DLD1 (cell line): ENCODE measurements around the gene AXIN1.
"Not testable (repeated sequence)": the region's sequence is repeated elsewhere in the genome, so short reads cannot be mapped to it uniquely, and the experiment has no call there.

Experiments
- in situ Hi-C: cut with HindIII; loops from 2 replicates; pipeline ENCODE4 v1.10.0; 2017; ENCODE audit warnings: low sequenced_read_pairs

AXIN1 gene, protein sequence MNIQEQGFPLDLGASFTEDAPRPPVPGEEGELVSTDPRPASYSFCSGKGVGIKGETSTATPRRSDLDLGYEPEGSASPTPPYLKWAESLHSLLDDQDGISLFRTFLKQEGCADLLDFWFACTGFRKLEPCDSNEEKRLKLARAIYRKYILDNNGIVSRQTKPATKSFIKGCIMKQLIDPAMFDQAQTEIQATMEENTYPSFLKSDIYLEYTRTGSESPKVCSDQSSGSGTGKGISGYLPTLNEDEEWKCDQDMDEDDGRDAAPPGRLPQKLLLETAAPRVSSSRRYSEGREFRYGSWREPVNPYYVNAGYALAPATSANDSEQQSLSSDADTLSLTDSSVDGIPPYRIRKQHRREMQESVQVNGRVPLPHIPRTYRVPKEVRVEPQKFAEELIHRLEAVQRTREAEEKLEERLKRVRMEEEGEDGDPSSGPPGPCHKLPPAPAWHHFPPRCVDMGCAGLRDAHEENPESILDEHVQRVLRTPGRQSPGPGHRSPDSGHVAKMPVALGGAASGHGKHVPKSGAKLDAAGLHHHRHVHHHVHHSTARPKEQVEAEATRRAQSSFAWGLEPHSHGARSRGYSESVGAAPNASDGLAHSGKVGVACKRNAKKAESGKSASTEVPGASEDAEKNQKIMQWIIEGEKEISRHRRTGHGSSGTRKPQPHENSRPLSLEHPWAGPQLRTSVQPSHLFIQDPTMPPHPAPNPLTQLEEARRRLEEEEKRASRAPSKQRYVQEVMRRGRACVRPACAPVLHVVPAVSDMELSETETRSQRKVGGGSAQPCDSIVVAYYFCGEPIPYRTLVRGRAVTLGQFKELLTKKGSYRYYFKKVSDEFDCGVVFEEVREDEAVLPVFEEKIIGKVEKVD

DNA sequence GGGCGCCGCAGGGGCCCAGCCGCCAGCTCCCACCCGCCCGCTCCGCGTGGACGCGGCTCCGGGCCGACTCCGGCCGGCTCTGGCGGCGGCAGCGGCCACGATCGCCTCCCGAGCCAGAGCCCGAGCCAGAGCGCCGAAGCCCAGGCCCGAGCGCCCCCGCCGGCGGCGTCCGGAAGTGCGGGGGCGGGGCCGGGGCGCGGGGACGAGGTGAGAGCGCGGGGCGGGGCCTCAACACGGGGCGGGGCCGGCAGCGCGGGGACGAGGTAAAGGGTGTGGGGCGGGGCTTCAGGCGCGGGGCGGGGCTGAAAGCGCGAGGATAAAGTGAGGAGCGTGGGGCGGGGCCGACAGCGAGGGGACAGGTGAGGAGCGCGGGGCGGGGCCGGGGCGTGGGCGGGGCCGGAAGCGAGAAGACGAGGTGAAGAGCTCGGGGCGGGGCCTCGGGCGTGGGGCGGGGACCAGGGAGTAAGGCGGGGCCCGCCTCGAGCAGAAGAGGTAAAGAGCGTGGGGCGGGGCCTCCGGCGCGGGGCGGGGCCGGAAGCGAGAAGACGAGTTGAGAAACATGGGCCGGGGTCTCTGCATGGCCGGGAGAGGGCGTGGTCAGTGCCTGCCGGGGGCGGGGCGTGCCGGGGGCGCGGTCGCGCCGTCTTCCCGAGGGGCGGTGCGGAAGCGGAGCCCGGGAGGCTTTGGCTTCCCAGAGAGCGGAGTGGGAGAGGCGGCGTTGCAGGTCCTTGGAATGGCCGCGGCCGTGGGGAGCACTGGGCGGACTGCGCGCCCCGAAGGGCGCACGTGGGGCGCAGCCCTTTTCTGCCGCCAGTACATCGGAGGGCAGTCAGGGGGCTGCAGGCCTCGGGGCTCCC, at the start of gene AXIN1:
AXIN1 (minus strand) TSS at position 177 of the 857 bp plus-strand sequence. CDS start 5,698 bp downstream, outside the sequence.
- in situ Hi-C loops: no loop called here

DNA sequence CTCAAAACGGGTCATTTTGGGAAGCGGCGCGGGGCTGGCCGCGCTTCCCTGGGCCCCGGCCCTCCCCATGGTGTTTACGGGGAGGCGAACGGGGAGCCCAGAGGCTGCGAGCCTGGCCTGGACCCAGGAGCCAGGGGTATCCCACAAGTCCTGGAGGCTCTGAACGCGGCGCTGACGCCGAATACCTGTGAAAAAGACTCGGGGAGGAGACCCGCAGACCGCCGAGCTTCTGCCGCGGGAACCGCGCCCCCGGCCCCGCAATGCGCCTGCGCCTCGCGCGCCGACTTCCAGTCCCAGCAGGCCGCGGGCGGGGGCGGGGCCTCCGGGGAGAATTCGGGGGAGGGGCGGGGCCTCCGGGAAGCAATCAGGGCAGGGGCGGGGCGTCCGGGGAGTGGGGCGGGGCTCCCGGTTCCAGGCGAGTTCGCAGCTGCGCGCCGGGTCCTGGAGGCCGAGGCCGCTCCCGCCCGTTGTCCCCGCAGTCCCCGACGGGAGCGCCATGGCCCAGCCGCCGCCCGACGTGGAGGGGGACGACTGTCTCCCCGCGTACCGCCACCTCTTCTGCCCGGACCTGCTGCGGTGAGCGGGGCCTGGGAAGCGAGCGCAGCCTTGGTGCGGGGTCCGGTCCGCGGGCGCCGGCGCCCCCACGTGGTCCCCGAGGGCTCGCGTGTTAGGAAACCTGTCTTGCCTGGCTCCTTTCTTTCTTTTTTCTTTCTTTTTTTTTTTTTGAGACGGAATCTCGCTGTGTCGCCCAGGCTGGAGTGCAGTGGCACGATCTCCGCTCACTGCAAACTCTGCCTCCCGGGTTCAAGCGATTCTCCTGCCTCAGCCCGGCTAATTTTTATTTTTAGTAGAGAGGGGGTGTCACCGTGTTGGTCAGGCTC, 49.2 kb upstream of the AXIN1 start, which contains the start of gene DECR2:
DECR2 (plus strand) TSS at position 418 of the 881 bp plus-strand sequence; CDS start at position 497, 79 bp downstream.
- in situ Hi-C loops: no loop called here

DNA sequence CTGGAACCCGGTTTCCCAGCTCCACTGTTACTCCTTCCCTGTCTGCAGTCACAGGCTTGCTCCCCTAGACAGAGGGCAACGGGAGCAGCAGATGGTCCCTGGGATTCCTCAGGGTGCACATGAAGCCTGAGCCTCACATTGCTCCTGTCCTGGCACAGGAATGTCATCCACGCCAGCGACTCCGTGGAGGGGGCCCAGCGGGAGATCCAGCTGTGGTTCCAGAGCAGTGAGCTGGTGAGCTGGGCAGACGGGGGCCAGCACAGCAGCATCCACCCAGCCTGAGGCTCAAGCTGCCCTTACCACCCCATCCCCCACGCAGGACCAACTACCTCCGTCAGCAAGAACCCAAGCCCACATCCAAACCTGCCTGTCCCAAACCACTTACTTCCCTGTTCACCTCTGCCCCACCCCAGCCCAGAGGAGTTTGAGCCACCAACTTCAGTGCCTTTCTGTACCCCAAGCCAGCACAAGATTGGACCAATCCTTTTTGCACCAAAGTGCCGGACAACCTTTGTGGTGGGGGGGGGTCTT, 47.6 kb upstream of the AXIN1 start:
- in situ Hi-C loops: no loop called here

GRCh38 chr16:399340-400019, 47.0 kb upstream of the AXIN1 start:
- in situ Hi-C loops: no loop called here

GRCh38 chr16:398561-399339, 46.2 kb upstream of the AXIN1 start:
- in situ Hi-C loops: no loop called here

DNA sequence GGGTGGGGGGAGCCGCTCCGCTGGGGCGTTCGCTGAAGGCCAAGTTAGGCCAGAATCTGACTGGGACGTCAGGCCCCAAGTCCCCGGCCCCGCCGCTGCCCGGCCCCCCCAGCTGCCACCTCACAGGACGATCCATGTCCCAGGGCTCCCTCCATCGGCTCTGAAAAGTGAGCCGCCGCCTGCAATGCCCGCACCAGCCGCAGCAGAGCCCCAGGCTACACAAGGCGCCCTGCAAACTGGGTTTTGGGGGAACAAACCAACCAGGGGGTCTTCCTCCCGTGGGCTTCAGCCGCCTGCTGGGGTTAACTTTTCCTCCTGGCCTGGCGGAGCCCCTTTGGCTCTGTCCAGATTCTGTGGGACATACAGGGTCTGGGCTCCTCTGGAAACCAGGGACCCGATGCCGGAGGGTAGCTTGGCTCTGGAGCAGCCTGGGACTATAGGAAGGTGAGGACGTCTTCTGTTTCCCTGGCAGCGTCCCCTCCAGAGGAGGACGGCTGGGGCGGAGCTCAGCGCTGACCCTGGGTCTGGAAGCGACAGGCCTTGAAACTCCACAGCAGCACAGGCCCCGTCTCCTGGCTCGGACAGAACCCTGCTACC, 45.3 kb upstream of the AXIN1 start:
- in situ Hi-C loops: no loop called here

DNA sequence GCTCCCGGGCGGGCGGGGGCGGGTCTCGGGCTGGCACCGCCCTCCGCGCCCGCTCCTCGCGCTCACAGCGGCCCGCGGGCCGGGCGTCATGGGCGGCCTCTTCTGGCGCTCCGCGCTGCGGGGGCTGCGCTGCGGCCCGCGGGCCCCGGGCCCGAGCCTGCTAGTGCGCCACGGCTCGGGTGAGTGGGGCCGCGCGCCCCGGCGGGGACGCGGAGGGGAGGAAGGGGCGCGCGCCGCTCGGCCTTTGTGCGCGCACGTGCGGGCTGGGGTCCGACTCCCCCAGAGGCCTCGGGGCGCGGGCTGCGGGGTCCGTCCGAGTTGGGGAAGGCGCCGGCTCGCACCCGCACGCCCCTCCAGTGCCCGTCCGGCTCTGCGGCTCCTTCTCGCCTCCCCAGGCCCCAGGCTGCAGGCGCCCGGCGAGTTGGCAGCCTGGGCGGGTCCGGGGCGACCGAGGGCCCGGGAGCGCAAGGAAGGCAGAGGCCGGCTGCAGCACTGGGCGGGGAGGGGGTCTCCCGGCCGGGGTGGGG, 44.7 kb upstream of the AXIN1 start, which contains the start of gene NME4:
NME4 (plus strand) TSS at position 65 of the 527 bp plus-strand sequence; CDS start at position 89, 24 bp downstream.
- in situ Hi-C loops: no loop called here

- in situ Hi-C loops: no loop called here
Measured at GRCh38 chr16:396605-397004, 44.1 kb upstream of the AXIN1 start.

DNA sequence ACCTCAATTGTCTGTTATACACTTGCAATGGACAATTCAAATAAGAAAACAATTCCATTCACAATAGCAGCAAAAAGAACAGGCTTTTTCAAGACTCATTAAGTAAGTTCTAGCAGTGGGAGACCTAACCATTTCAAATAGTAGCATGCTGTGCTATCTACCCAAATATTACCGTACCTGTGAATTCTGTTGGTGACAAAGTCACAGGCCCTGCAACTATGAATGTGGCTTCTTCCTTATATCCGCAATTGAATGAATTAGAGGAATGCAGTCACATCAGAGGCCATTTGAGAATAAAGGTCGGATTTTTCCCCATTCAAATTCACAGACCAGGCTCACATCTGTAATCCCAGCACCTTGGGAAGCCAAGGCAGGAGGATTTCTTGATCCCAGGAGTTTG, 43.7 kb upstream of the AXIN1 start:
- in situ Hi-C loops: no loop called here

GRCh38 chr16:392450-393030, 40.0 kb upstream of the AXIN1 start:
- in situ Hi-C loops: no loop called here

- in situ Hi-C loops: no loop called here
Measured at GRCh38 chr16:391885-392335, 39.4 kb upstream of the AXIN1 start.

GRCh38 chr16:389352-389751, 36.8 kb upstream of the AXIN1 start:
- in situ Hi-C loops: no loop called here

GRCh38 chr16:387761-388666, 35.5 kb upstream of the AXIN1 start:
- in situ Hi-C loops: not testable (repeated sequence)

DNA sequence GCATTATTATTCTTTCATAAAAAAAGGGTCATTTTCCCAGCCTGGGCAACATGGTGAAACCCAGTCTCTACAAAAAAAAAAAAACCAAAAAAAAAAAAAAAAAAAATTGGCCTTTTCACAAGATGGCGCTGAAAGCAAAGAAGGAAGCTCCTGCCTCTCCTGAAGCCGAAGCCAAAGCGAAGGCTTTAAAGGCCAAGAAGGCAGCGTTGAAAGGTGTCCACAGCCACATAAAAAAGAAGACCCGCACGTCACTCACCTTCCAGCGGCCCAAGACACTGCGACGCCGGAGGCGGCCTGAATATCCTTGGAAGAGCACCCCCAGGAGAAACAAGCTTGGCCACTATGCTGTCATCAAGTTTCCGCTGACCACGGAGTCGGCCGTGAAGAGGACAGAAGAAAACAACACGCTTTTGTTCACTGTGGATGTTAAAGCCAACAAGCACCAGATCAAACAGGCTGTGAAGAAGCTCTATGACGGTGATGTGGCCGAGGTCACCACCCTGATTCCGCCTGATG, 34.2 kb upstream of the AXIN1 start:
- in situ Hi-C loops: no loop called here

DNA sequence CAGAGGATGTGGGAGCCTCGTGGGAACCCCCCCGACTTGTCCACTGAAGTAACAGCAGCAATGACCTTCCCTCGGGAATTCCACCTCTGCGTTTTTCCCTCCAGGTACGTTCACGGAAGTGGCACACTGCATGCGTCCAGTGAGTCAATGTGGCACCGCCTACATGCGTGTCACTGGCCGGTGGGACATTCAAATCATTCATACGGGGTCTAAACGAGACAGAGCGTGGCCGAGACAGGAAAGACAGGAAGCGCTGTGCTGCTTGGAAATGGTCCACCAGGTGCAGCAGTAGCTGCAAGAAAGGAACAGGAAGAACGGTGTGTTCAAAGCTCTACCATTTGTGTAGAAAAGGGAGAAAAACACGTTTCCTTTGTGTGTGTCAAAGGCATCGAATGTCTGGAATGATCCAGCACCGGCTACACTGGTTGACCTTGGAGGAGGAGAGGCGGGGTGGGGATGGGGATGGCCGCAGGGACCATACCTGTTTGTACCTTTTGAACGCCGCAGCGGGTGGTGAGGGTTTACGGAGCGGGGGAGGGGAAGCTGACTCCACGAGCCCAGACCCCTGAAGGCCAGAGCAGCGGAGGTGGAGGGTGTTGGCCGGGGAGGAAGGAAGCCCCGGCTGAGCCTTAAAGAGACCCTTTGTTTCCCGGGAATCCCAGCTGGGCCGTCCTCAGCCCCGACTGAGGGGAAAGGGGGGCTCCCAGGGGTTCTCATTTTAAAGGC, 31.0 kb upstream of the AXIN1 start:
- in situ Hi-C loops: no loop called here
